A673 (cell line): ENCODE data around the gene KLRG1.
A peak's percentile ranks its signal among the peaks of the same experiment; 100 is the strongest.

Source experiments
- EZH2 ChIP-seq: fragments of 200-600 bp; sonication (generic); IDR thresholded peaks from 2 replicates; pipeline ENCODE4 v1.6.1; 2017; ENCODE audit warnings: borderline replicate concordance, low read depth, mild to moderate bottlenecking, mixed read lengths, antibody characterized with exemption, low read length; ENCODE audit not compliant: poor library complexity, severe bottlenecking
- TF ChIP-seq, protein P1 (sequence below): fragments of 300-800, 200-600 bp; sonication (generic); conservative IDR thresholded peaks from 2 replicates; pipeline ENCODE4 v1.5.1; 2017; ENCODE audit warnings: low read depth, mild to moderate bottlenecking, antibody characterized with exemption, low read length, moderate library complexity, mixed read lengths

- TF ChIP-seq, protein P1, sequence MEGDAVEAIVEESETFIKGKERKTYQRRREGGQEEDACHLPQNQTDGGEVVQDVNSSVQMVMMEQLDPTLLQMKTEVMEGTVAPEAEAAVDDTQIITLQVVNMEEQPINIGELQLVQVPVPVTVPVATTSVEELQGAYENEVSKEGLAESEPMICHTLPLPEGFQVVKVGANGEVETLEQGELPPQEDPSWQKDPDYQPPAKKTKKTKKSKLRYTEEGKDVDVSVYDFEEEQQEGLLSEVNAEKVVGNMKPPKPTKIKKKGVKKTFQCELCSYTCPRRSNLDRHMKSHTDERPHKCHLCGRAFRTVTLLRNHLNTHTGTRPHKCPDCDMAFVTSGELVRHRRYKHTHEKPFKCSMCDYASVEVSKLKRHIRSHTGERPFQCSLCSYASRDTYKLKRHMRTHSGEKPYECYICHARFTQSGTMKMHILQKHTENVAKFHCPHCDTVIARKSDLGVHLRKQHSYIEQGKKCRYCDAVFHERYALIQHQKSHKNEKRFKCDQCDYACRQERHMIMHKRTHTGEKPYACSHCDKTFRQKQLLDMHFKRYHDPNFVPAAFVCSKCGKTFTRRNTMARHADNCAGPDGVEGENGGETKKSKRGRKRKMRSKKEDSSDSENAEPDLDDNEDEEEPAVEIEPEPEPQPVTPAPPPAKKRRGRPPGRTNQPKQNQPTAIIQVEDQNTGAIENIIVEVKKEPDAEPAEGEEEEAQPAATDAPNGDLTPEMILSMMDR = peak; percentile 62
- TF ChIP-seq EZH2 = no peak
These were observed 39.8 kb upstream of the KLRG1 start, which contains the start of gene M6PR for GRCh38 chr12:8949342-8950220.
